Glutamatergic neuron (in vitro differentiated cells): ENCODE results near the gene SNX33. TPM values are rescaled to one million over a fixed set of nuclear protein-coding genes. Genes with fewer than 3 reads are reported as not detected.
"Not testable (repeated sequence)": the region's sequence is repeated elsewhere in the genome, so short reads cannot be mapped to it uniquely, and the experiment has no call there.

ENCODE experiments used
- DNase-seq: peaks from one replicate; pipeline ENCODE4 v3.0.0; 2022
- H3K27ac Mint-ChIP-seq: one replicate; pipeline ENCODE4 v1.8.0; 2020; ENCODE audit warnings: mild to moderate bottlenecking, mixed read lengths, inconsistent platforms; ENCODE audit not compliant: unreplicated experiment
- H3K27me3 Mint-ChIP-seq: one replicate; pipeline ENCODE4 v1.8.0; 2020; ENCODE audit warnings: mild to moderate bottlenecking, moderate library complexity, mixed read lengths, inconsistent platforms; ENCODE audit not compliant: unreplicated experiment
- H3K36me3 Mint-ChIP-seq: one replicate; pipeline ENCODE4 v1.8.0; 2020; ENCODE audit warnings: mild to moderate bottlenecking, mixed read lengths, inconsistent platforms; ENCODE audit not compliant: unreplicated experiment
- H3K4me1 Mint-ChIP-seq: one replicate; pipeline ENCODE4 v1.8.0; 2020; ENCODE audit warnings: mild to moderate bottlenecking, low read depth, mixed read lengths, inconsistent platforms; ENCODE audit not compliant: unreplicated experiment
- H3K4me3 Mint-ChIP-seq: one replicate; pipeline ENCODE4 v1.8.0; 2020; ENCODE audit warnings: mild to moderate bottlenecking, mixed read lengths, inconsistent platforms; ENCODE audit not compliant: unreplicated experiment
- H3K9me3 Mint-ChIP-seq: one replicate; pipeline ENCODE4 v1.8.0; 2020; ENCODE audit warnings: mild to moderate bottlenecking, moderate library complexity, mixed read lengths, inconsistent platforms; ENCODE audit not compliant: unreplicated experiment
- total RNA-seq: library from RNA; stranded (reverse); fragmentation: NEBNext Ultra II Directional; extraction: Animal tissue kit (Norgen Biotek cat#: 25700); gene quantifications from one replicate; pipeline ENCODE4 v1.2.1, GENCODE V29; 2021; ENCODE audit not compliant: unreplicated experiment
- TF ChIP-seq, protein P1 (sequence below): fragments of 200-600 bp; sonication (generic); IDR thresholded peaks from one replicate; pipeline ENCODE4 v1.5.0; 2021; ENCODE audit not compliant: partially characterized antibody, unreplicated experiment

The SNX33 gene
- total RNA-seq, 1 donor from 2014 or later, result 21.2 TPM

DNA sequence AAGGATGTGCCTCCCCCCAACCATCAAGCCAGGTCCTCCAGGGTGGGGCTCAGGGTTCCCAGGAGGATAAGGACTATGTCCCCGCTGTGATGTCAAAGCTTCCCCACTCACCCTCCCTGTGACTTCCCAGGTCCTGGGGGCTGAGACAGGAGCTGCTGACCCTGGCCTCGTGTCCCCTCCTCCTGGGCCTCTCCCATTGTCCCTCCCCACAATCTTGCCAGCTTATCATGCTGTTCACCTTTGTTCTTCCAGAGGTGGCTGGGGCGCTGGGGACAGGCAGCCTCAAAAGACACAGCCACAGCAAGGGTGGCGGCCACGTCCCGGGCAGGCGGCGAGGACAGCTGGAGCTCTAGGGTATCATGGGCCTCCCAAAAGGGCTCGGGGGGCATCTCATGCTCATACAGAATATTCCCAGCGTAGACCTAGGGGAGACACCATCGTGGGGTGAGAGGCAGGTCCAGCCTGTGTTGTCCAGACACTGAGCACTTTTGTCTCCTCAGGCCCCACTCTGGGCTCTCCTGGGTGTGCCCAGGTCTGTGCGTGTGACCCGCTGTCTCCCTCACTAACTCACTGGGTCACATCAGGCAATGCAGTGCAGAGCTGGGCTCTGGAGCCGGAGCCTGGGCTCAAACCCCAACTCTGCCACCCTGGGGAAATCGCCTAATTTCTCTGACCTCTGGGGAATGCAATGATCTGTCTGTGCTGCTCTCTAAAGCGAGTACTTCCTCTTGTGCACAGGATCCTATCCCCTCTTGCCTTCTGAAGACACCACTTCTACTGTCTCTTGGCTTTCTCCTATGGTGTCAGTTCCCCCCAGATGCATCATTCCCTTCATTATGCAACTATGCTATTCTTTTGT lies 30.0 kb downstream of the SNX33 start:
- peaks cover 6% of the 10 kb centered on the region for H3K9me3 Mint-ChIP-seq
- no peak overlapping the region for H3K4me3 Mint-ChIP-seq
- TF ChIP-seq, protein P1, sequence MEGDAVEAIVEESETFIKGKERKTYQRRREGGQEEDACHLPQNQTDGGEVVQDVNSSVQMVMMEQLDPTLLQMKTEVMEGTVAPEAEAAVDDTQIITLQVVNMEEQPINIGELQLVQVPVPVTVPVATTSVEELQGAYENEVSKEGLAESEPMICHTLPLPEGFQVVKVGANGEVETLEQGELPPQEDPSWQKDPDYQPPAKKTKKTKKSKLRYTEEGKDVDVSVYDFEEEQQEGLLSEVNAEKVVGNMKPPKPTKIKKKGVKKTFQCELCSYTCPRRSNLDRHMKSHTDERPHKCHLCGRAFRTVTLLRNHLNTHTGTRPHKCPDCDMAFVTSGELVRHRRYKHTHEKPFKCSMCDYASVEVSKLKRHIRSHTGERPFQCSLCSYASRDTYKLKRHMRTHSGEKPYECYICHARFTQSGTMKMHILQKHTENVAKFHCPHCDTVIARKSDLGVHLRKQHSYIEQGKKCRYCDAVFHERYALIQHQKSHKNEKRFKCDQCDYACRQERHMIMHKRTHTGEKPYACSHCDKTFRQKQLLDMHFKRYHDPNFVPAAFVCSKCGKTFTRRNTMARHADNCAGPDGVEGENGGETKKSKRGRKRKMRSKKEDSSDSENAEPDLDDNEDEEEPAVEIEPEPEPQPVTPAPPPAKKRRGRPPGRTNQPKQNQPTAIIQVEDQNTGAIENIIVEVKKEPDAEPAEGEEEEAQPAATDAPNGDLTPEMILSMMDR, result no peak
- DNase-seq, result no peak
- no peak overlapping the region for H3K27ac Mint-ChIP-seq
- no peaks in the 10 kb centered on the region for H3K36me3 Mint-ChIP-seq
- H3K27me3 Mint-ChIP-seq, result peaks cover 4% of the 10 kb centered on the region
- H3K4me1 Mint-ChIP-seq, result peaks cover 4% of the 10 kb centered on the region

DNA sequence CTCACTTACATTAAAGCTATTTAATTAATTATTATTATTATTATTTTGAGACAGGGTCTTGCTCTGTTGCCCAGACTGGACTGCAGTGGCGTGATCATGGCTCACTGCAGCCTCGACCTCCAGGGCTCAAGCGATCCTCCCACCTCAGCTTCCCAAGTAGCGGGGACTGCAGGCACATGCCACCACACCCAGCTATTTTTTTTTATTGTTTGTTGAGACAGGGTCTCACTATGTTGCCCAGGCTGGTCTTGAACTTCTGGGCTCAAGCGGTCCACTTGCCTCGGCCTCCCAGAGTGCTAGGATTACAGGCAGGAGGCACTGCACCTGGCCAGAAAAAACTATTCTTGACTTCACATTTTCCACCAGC lies 30.6 kb downstream of the SNX33 start:
- DNase-seq, H3K27me3 Mint-ChIP-seq, H3K4me1 Mint-ChIP-seq, H3K9me3 Mint-ChIP-seq, H3K36me3 Mint-ChIP-seq, H3K27ac Mint-ChIP-seq, H3K4me3 Mint-ChIP-seq: not testable (repeated sequence)

DNA sequence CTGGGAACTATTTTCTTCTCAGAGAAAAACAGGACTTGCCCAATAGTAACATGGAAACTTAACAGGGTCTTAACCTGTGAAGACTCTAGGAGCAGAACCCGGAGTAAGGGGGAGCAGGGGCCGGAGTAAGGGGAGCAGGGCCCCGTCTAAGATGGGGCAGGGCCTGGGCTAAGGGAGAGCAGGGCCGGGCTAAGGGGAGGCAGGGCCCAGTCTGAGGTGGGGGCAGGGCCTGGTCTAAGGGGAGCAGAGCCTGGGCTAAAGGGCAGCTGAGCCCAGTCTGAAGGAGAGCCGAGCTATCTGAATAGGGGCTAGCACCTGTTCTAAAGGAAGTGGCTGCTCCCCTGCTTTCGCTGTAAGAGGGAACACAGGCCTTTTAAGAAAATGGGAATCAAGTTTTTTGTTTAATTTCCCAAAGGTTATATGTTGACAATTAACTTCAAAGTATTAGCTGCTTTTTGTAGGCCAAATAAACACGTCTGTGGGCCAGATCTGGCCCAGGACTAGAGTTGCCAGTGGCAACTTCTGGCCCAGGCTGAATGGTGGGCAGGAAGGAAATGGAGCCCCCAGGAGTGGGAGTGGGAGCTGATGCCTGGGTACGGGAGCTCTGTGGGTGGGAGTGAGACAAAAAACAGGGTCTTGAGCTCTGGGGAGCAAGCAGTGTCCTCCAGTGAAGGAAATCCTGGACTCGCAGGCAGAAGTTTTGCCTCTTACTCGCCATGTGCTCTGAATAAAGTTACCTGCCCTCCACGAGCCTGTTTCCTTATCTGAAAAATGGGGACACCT lies 32.5 kb downstream of the SNX33 start:
- no peak for DNase-seq
- no peak overlapping the region for H3K27ac Mint-ChIP-seq

DNA sequence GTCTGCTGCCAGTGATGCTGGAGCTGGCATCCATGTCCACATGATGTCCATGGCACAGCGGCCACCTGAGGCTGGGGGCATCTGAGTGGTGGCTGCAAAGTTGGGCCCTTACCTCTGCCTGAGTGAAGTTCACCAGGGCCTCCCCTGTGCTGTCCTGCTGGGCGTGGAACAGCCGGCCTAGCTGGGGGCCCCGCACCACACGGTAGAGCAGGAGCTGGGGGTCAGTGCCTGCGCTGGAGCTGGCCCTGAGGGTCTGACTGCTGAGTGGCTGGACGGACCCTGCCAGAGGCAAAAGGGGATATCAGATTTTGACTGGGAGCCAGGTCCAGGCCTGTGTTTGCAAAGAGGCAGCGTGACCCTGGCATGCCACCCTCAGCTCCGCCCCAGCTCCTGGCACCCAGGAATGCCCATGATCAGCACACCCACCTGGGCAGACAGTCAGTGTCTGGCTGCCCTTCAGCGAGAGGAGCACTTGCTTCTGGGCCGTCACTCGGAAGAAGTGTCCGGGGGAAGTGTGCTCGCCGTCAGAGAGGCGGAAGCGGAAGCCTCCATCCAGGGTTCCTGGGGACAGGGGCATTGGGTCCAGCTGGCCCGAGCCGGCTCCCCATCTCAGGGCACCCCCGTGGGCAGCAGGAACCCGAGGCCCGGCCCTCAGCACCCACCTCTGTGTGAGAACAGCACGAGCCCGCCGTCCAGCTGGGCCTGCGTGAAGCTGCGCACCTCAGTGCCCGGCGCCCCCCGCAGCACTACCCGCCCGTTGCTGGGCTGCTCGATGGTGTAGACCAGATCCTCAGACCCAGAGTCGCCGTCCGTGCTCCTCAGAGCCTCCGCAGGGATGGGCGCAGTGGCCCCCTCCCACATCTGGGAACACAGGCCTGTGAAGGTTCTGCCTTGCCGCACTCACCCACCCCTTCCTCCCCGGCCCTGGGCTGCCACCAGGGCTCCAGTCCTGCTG lies 34.7 kb downstream of the SNX33 start:
- H3K27me3 Mint-ChIP-seq, result peaks cover 4% of the 10 kb centered on the region
- no peak for DNase-seq
- TF ChIP-seq, protein P1, result no peak
- no peak overlapping the region for H3K4me3 Mint-ChIP-seq
- peaks cover 6% of the 10 kb centered on the region for H3K9me3 Mint-ChIP-seq
- H3K4me1 Mint-ChIP-seq, result peaks cover 6% of the 10 kb centered on the region
- H3K27ac Mint-ChIP-seq, result no peak overlapping the region
- H3K36me3 Mint-ChIP-seq, result no peaks in the 10 kb centered on the region

More for the DNA sequence above, 32.5 kb downstream of the SNX33 start:
- Mint-ChIP-seq H3K27me3 (peaks cover 4% of the 10 kb centered on the region), H3K36me3 (no peaks in the 10 kb centered on the region), H3K9me3 (peaks cover 6% of the 10 kb centered on the region), H3K4me3 (no peak overlapping the region), H3K4me1 (peaks cover 6% of the 10 kb centered on the region)
- TF ChIP-seq, protein P1, result no peak

DNA sequence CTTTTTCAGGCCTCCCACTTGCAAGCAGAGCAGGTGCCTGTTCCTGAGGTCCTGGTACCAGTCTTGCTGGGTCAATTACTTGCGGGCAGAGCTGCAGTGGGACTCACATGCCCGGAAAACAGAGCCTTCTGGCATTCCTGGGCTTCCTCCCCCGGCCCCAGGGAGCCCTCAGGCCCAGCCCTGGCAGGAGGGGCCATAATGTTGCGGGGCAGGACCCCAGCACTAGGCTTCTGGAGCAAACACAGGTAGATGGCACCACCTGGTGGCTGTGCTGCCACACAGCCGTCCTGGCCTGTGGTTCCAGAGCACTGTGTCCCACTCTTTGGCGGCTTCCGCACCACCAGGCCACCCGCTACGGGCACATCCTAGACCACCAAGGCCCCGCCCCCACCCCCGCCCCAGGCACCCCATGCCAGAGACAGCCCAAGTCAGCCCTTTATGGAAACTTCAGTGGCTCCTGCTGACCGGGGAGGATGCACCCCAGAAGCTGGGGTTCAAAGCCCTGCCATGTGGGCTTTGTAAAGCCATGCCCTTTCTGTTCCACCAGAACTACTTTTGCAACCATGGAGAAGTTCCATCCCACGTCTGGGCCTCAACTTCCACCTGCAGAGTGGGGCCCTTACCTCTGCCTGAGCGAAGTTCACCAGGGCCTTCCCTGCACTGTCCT lies 36.1 kb downstream of the SNX33 start:
- H3K9me3 Mint-ChIP-seq, result not testable (repeated sequence)

More for the DNA sequence above, 36.1 kb downstream of the SNX33 start:
- not testable (repeated sequence) for H3K36me3 Mint-ChIP-seq, H3K4me3 Mint-ChIP-seq, H3K4me1 Mint-ChIP-seq, H3K27ac Mint-ChIP-seq, H3K27me3 Mint-ChIP-seq
- TF ChIP-seq, protein P1, result peak; percentile 87
- DNase-seq, result peak; percentile 89
